ENCODE measurements around the gene NOTCH2.

NOTCH2 gene

DNA sequence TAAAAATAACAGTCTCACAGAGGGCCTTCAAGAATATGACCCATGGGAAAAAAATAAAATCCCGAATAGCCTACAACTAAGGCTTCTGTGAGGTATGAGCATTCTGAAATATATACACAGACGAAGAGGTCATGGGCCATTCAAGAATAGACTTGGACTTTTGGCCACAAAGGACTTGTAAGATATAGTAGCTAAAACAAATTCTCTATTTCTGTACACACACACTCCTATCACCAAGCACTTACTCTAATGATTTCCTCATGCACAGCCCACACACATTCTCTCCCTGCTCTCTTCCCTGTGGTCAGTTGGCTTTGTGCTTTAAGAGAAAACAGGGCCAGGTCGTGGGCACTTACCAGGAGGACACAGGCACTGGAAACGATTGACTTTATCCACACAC, 103.4 kb downstream of the NOTCH2 start:
- H3K9me2 ChIP-seq (replicated peaks; ENCODE audit: control insufficient read depth, low read length), result no peaks in the 10 kb centered on the region
- H3K27ac ChIP-seq (ENCODE audit: low read depth, low read length), result no peak overlapping the region
- TF ChIP-seq EZH2phosphoT487 (IDR thresholded peaks at IDR 0.05; ENCODE audit: borderline replicate concordance, low read length), result no peak
- TF ChIP-seq, protein P1, sequence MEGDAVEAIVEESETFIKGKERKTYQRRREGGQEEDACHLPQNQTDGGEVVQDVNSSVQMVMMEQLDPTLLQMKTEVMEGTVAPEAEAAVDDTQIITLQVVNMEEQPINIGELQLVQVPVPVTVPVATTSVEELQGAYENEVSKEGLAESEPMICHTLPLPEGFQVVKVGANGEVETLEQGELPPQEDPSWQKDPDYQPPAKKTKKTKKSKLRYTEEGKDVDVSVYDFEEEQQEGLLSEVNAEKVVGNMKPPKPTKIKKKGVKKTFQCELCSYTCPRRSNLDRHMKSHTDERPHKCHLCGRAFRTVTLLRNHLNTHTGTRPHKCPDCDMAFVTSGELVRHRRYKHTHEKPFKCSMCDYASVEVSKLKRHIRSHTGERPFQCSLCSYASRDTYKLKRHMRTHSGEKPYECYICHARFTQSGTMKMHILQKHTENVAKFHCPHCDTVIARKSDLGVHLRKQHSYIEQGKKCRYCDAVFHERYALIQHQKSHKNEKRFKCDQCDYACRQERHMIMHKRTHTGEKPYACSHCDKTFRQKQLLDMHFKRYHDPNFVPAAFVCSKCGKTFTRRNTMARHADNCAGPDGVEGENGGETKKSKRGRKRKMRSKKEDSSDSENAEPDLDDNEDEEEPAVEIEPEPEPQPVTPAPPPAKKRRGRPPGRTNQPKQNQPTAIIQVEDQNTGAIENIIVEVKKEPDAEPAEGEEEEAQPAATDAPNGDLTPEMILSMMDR (IDR thresholded peaks at IDR 0.05; ENCODE audit: low read depth, low read length, poor library complexity, severe bottlenecking), result no peak
- H3K9me3 ChIP-seq (ENCODE audit: control insufficient read depth, insufficient read depth, low read length), result no peaks in the 10 kb centered on the region
- no peak overlapping the region for H3K4me3 ChIP-seq (ENCODE audit: low read length)
- H3K4me1 ChIP-seq (ENCODE audit: control insufficient read depth, low read length), result no peaks in the 10 kb centered on the region
- H3K27me3 ChIP-seq (ENCODE audit: control insufficient read depth, low read length), result no peaks in the 10 kb centered on the region
- no peaks in the 10 kb centered on the region for H3K79me2 ChIP-seq (ENCODE audit: control insufficient read depth, low read length)
- no peaks in the 10 kb centered on the region for H3K36me3 ChIP-seq (ENCODE audit: control insufficient read depth, low read length)
- no peak overlapping the region for H3K4me2 ChIP-seq (ENCODE audit: low read length)
- no peaks in the 10 kb centered on the region for H3F3A ChIP-seq (ENCODE audit: control insufficient read depth, insufficient read depth)
- H4K20me1 ChIP-seq (ENCODE audit: control insufficient read depth, insufficient read depth, low read depth, low read length), result no peaks in the 10 kb centered on the region

DNA sequence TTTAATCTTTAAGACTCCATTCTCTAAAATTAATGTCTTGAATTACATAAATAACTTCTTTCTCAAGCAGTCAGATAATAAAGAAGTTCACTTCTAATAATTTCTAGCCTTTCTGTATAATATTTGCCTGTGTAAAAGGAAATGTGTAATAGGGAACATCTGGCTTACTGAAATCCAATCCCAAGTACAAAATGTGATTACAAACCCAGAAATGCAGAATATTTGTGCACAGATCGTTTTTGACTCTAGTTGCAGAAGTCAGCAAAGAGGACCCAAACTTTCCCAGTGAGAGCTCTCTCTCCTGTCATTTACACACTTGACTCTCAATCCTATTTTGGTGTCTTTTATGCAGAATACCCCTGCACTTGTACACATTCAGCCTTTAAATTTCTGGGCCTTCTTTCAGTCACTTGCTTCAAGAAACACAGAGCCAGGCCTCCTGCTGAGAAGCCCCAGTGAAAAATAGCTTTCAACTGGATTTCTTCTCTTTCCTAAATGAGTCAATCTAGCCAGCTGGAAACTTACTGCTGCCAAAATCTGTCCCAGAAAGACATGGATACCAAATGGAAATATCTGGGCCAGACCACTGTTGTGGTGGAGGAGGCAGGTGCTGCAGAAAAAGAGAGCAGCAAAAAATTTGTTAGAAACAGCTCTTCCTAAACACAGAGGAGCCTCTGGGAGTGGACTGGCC, 104.6 kb downstream of the NOTCH2 start:
- Histone ChIP-seq H3K4me3 (ENCODE audit: low read length) (no peak overlapping the region), H3K36me3 (ENCODE audit: control insufficient read depth, low read length) (no peaks in the 10 kb centered on the region), H3K4me1 (ENCODE audit: control insufficient read depth, low read length) (no peaks in the 10 kb centered on the region), H3K9me2 (replicated peaks; ENCODE audit: control insufficient read depth, low read length) (no peaks in the 10 kb centered on the region), H3K27me3 (ENCODE audit: control insufficient read depth, low read length) (no peaks in the 10 kb centered on the region), H3F3A (ENCODE audit: control insufficient read depth, insufficient read depth) (no peaks in the 10 kb centered on the region), H3K9me3 (ENCODE audit: control insufficient read depth, insufficient read depth, low read length) (no peaks in the 10 kb centered on the region), H4K20me1 (ENCODE audit: control insufficient read depth, insufficient read depth, low read depth, low read length) (no peaks in the 10 kb centered on the region), H3K4me2 (ENCODE audit: low read length) (no peak overlapping the region), H3K27ac (ENCODE audit: low read depth, low read length) (no peak overlapping the region), H3K79me2 (ENCODE audit: control insufficient read depth, low read length) (no peaks in the 10 kb centered on the region)
- TF ChIP-seq EZH2phosphoT487 (IDR thresholded peaks at IDR 0.05; ENCODE audit: borderline replicate concordance, low read length), result no peak
- TF ChIP-seq, protein P1 (IDR thresholded peaks at IDR 0.05; ENCODE audit: low read depth, low read length, poor library complexity, severe bottlenecking), result no peak

DNA sequence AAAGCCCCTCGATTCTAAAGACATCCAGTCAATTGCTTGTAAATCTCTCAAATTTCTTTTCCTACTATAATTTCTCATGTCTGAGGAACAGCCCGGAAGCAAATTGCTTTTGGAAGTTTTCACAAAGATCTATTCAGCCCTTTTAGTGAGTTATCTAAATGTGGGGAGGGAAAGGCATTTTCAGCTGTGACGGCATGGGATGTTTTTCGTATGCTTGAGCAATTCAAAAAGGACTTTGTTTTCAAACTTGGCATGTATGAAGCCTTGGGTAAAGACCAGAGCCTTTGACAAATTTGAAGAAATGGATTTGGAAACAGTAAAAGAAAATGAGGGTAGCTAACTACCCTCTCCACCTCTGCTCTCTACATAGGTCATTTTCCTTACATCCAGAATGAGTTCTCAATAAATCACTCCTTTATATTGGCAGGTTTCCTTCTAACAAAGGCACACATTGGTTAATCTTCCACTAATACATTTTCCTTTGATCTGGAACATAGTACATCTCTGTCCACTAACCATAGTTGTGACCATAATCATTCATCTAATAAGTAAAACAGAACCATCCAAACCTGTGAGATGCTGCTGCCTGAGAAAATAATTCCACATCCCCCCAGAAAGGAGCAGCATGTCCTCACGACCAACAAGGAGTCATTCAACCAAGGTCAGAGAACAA, 107.0 kb downstream of the NOTCH2 start:
- H3K9me2 ChIP-seq (replicated peaks; ENCODE audit: control insufficient read depth, low read length), result no peaks in the 10 kb centered on the region
- TF ChIP-seq, protein P1 (IDR thresholded peaks at IDR 0.05; ENCODE audit: low read depth, low read length, poor library complexity, severe bottlenecking), result no peak
- TF ChIP-seq EZH2phosphoT487 (IDR thresholded peaks at IDR 0.05; ENCODE audit: borderline replicate concordance, low read length), result no peak
- no peaks in the 10 kb centered on the region for H3K79me2 ChIP-seq (ENCODE audit: control insufficient read depth, low read length)
- H3K36me3 ChIP-seq (ENCODE audit: control insufficient read depth, low read length), result no peaks in the 10 kb centered on the region
- no peak overlapping the region for H3K4me3 ChIP-seq (ENCODE audit: low read length)
- H3K4me1 ChIP-seq (ENCODE audit: control insufficient read depth, low read length), result no peaks in the 10 kb centered on the region
- H3K27me3 ChIP-seq (ENCODE audit: control insufficient read depth, low read length), result no peaks in the 10 kb centered on the region
- H3K27ac ChIP-seq (ENCODE audit: low read depth, low read length), result no peak overlapping the region
- H4K20me1 ChIP-seq (ENCODE audit: control insufficient read depth, insufficient read depth, low read depth, low read length), result no peaks in the 10 kb centered on the region
- H3K9me3 ChIP-seq (ENCODE audit: control insufficient read depth, insufficient read depth, low read length), result no peaks in the 10 kb centered on the region
- H3F3A ChIP-seq (ENCODE audit: control insufficient read depth, insufficient read depth), result no peaks in the 10 kb centered on the region
- H3K4me2 ChIP-seq (ENCODE audit: low read length), result no peak overlapping the region
